HPDE6-E6E7 (cell line): ENCODE results near the gene ZNF184.
A peak's percentile ranks its signal among the peaks of the same experiment; 100 is the strongest.
"Not testable (repeated sequence)": the region's sequence is repeated elsewhere in the genome, so short reads cannot be mapped to it uniquely, and the experiment has no call there.

Experiments
- DNase-seq: peaks from one replicate; pipeline ENCODE4 v3.0.0; 2011; ENCODE audit warnings: missing footprints; ENCODE audit errors: extremely low spot score

The ZNF184 gene

GRCh38 chr6:27424851-27425250 lies 48.1 kb downstream of the ZNF184 start:
- not testable (repeated sequence) for DNase-seq

- DNase-seq = no peak
Measured at GRCh38 chr6:27422651-27423332, 50.1 kb downstream of the ZNF184 start.

- no peak for DNase-seq
Measured at GRCh38 chr6:27419363-27419762, 53.5 kb downstream of the ZNF184 start.

GRCh38 chr6:27415898-27416297 lies 57.0 kb downstream of the ZNF184 start:
- DNase-seq = no peak

- DNase-seq = peak; percentile 22
Measured at GRCh38 chr6:27414996-27415395, 57.9 kb downstream of the ZNF184 start.

- no peak for DNase-seq
Measured at GRCh38 chr6:27414300-27414699, 58.6 kb downstream of the ZNF184 start.

- no peak for DNase-seq
Measured at GRCh38 chr6:27407153-27407814, 65.6 kb downstream of the ZNF184 start.

GRCh38 chr6:27406085-27406484 lies 66.8 kb downstream of the ZNF184 start:
- no peak for DNase-seq

- DNase-seq = no peak
Measured at GRCh38 chr6:27400877-27401642, 71.8 kb downstream of the ZNF184 start.
